ENCODE measurements around the gene SORT1. TPM values are rescaled to one million over a fixed set of nuclear protein-coding genes. Genes with fewer than 3 reads are reported as not detected.
A peak's percentile ranks its signal among the peaks of the same experiment; 100 is the strongest.

SORT1 gene
- total RNA-seq, 1 experiment from 2014 or later, result 9.2 TPM

- peaks cover 23% of the 10 kb centered on the region for H3K4me1 ChIP-seq (ENCODE audit: insufficient read depth, low read length)
- H3K9me2 ChIP-seq (replicated peaks; ENCODE audit: low read length), result no peaks in the 10 kb centered on the region
- peaks cover 27% of the 10 kb centered on the region for H4K20me1 ChIP-seq (ENCODE audit: low read length)
- TSS peak; percentile 86 for BruUV-seq (replicated peaks)
- peaks cover 16% of the 10 kb centered on the region; the same call in 1 of the 2 replicates for H3K36me3 ChIP-seq (ENCODE audit: low read depth, low read length)
- no peaks in the 10 kb centered on the region for H3F3A ChIP-seq (ENCODE audit: low read length, unreplicated experiment)
- no peaks in the 10 kb centered on the region for H3K9me3 ChIP-seq (ENCODE audit: low read length)
- intact Hi-C loops (cut with micrococcal nuclease), result loop anchor here (1.0 to 5.0 kb wide), 2 partner anchors 13 to 57 kb away; partner anchors contain the start of gene ATXN7L2
- H3K79me2 ChIP-seq (ENCODE audit: low read length), result peaks cover 68% of the 10 kb centered on the region
- peak overlapping the region; percentile 88 for H3K27ac ChIP-seq (ENCODE audit: low read length)
- H3K9ac ChIP-seq (ENCODE audit: low read length), result peak overlapping the region; percentile 93
- no peaks in the 10 kb centered on the region for H3K27me3 ChIP-seq (ENCODE audit: low read length)
- POLR2A ChIA-PET (ENCODE audit: unreplicated experiment), result interaction anchor here (1.1 kb wide), 1 partner anchor 143 kb away, joined by 3 read pairs; the partner anchor contains the start of gene PSRC1
- H3K4me2 ChIP-seq (ENCODE audit: low read length), result peak overlapping the region; percentile 82
- H3K4me3 ChIP-seq (ENCODE audit: low read length), result peak overlapping the region; percentile 97
- peak; percentile 57 for DNase-seq
- TF ChIP-seq CTCF (conservative IDR thresholded peaks at IDR 0.05; ENCODE audit: low read depth, low read length) (no peak), EZH2 (IDR thresholded peaks at IDR 0.05; ENCODE audit: low read length, unreplicated experiment) (no peak), EZH2phosphoT487 (IDR thresholded peaks at IDR 0.05; ENCODE audit: borderline replicate concordance, low read length) (no peak)
- H2AFZ ChIP-seq (ENCODE audit: low read length), result peak overlapping the region; percentile 41; the same call in 1 of the 2 replicates
- CTCF ChIA-PET, result no interaction called here
- ATAC-seq, result peak; percentile 44
Observed at GRCh38 chr1:109425391-109426280, 27.9 kb upstream of the SORT1 start.

GRCh38 chr1:109423498-109423897, 25.8 kb upstream of the SORT1 start:
- ATAC-seq (no peak), DNase-seq (no peak)
- POLR2A ChIA-PET (ENCODE audit: unreplicated experiment), result no interaction called here
- BruUV-seq (replicated peaks), result no TSS peak
- no peak overlapping the region for H2AFZ ChIP-seq (ENCODE audit: low read length)
- TF ChIP-seq CTCF (conservative IDR thresholded peaks at IDR 0.05; ENCODE audit: low read depth, low read length), result no peak
- no peak for TF ChIP-seq EZH2phosphoT487 (IDR thresholded peaks at IDR 0.05; ENCODE audit: borderline replicate concordance, low read length)
- TF ChIP-seq EZH2 (IDR thresholded peaks at IDR 0.05; ENCODE audit: low read length, unreplicated experiment), result no peak
- H3K79me2 ChIP-seq (ENCODE audit: low read length), result peaks cover 86% of the 10 kb centered on the region
- H3K9me2 ChIP-seq (replicated peaks; ENCODE audit: low read length), result no peaks in the 10 kb centered on the region
- peaks cover 26% of the 10 kb centered on the region for H3K36me3 ChIP-seq (ENCODE audit: low read depth, low read length)
- H3F3A ChIP-seq (ENCODE audit: low read length, unreplicated experiment), result no peaks in the 10 kb centered on the region
- peak overlapping the region; percentile 57 for H3K4me3 ChIP-seq (ENCODE audit: low read length)
- 0 out of 2 replicates have a peak overlapping the region, but pooled peaks have one; percentile 22 for H3K27ac ChIP-seq (ENCODE audit: low read length)
- H3K4me2 ChIP-seq (ENCODE audit: low read length), result peak overlapping the region; percentile 64
- peaks cover 27% of the 10 kb centered on the region for H4K20me1 ChIP-seq (ENCODE audit: low read length)
- no peaks in the 10 kb centered on the region for H3K9me3 ChIP-seq (ENCODE audit: low read length)
- H3K9ac ChIP-seq (ENCODE audit: low read length), result no peak overlapping the region
- no peaks in the 10 kb centered on the region for H3K27me3 ChIP-seq (ENCODE audit: low read length)
- CTCF ChIA-PET, result no interaction called here
- intact Hi-C loops (cut with micrococcal nuclease), result no loop called here
- H3K4me1 ChIP-seq (ENCODE audit: insufficient read depth, low read length), result peaks cover 23% of the 10 kb centered on the region
